Renal cortical epithelial cell (primary cell): Measurements from ENCODE around the gene ZKSCAN2. TPM values are rescaled to one million over a fixed set of nuclear protein-coding genes. Genes with fewer than 3 reads are reported as not detected.

Source experiments
- DNase-seq: peaks from one replicate; pipeline ENCODE4 v3.0.0-alpha.2; 2011; ENCODE audit warnings: low read depth
- total RNA-seq: library from RNA; depleted of rRNA; stranded (reverse); fragments of >200 nt; gene quantifications from 2 replicates; pipeline ENCODE4 v1.2.3, GENCODE V29; 2014

ZKSCAN2 gene
- total RNA-seq = 2.6 and 10.4 TPM in 2 replicates

- DNase-seq = peak; percentile 64
These were observed at the start of gene ZKSCAN2 for GRCh38 chr16:25257470-25257955. Gene ZKSCAN2 (minus strand): TSS chr16:25257845. CDS start chr16:25257127, 718 bp downstream.

GRCh38 chr16:25299792-25300590, 42.3 kb upstream of the ZKSCAN2 start:
- no peak for DNase-seq

DNA sequence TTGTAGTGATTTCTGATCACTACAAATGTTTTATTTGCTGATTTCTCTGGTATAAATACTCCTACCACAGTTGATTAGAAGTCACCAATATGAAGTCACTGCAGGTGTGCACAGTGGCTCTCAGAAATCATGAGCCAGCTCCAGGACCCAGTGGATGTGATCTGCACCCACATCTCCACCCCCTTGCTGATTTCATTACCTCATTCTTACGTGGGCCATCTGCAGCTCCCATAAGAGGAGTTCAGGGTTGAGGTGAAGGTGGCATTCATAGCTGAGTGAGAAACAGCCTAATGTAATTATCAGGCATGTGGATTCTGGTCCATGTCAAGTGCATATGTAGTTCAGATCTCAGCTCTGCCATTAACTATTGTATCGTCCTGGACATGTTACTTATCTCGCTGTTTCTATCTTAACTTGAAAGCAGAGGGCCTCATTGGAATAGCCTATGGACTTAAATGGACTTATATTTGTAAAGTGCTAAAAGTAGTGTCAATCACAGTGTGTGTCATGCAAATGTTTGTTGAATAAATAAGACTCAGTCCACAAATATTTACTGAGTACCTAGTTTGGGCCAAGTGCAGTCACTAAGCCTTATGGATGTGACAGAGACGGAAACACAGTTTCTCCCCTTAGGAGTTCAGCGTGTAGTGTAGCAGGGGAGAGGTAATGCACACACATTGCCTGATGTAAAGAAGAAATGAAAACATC, 40.7 kb upstream of the ZKSCAN2 start:
- DNase-seq = no peak

DNA sequence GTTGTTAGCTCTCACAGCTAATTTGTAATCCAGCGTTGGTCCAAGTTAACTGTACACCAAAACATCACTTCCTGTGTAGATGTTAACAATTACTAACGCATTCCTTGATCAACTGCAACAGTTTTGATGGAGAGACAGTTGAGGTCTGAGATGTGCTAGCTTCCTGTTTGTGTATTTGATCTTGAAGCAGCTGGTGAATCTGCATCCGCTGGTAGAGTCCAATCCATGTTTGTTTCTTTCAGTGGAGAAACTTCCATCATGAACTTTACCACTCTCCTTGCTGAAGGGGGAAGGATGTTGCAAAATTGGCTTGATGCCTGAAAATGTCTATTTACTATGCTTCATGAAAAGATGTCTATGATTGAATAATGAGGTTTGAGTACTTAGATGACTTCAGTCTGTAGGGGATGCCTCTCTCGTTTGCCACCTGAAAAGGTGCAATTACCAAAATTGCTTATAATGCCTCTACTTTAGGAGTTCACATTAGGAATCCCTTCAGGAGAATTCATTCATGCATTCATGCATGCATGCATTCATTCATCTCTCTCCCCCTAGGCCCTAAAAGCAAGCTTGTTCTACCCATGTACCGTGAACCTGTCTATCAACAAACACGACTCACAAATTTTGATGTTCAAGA, 39.6 kb upstream of the ZKSCAN2 start:
- no peak for DNase-seq

DNA sequence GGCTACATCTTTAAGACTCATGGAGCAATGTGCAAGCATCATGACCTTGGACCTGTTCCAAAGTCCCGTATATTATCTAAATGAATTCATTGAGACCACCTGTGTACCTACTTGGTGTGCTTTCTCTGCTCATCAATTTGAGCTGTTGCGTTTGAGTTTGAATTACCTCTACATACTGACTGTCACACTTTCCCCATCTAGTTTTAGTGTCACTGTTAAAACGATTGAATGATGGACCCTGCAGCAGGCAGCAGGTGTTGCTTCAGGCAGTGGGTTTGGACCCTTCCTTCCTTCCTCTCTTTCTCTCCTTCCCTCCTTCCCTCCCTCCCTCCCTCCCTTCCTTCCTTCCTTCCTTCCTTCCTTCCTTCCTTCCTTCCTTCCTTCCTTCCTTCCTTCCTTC, 33.9 kb upstream of the ZKSCAN2 start:
- DNase-seq = no peak

DNA sequence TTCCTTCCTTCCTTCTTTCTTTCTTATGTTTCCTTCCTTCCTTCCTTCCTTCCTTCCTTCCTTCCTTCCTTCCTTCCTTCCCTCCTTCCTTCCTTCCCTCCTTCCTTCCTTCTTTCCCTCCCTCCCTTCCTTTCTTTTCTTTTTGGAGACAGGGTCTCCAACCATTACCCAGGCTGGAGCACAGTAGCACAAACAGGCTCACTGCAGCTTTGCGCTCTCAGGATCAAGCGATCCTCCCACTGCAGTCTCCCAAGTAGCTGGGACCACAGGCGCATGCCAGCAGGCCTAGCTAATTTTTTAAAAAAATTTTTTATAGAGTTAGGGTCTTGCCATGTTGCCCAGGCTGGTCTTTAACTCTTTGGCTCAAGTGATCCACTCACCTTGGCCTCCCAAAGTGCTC, 31.8 kb upstream of the ZKSCAN2 start:
- no peak for DNase-seq

DNA sequence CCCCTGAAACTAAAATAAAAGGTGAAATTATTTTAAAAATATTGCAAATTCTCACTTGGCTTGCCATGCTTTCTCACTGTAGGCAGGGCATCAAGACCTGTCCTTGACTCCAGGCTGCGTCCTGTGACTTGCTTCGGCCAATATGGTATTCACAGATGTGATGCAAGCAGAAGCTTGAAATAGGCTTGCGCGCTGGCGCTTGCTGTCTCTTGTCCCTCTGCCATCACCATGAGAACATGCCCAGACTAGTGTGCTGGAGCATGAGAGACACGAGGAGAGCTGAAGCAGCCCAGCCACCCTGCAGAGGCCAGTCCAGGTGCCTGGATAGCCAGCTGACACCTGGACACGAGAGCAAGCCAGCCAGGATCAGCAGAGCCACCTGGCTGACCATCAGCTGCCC, 21.8 kb upstream of the ZKSCAN2 start:
- no peak for DNase-seq

- no peak for DNase-seq
These were observed 13.8 kb upstream of the ZKSCAN2 start for GRCh38 chr16:25271421-25271820.

DNA sequence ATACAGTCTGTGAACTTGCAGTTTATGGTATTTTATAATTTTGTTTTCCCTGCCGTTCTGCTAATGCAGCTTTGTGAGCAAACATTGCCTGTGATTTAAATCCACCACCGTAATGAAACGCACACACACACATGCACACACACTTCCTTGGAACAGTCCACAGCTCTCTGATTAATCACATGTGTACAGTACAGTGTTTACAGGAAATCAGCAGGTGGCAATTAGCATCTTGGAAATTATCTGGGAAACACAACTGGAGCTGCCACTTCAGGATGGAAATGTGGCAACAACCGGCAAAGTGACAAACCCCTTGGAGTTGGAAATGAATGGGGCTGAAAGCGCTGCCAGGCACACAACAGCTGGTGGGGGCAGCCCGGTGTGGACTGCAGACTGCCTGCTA, 12.9 kb upstream of the ZKSCAN2 start:
- no peak for DNase-seq

- no peak for DNase-seq
These were observed 12.2 kb upstream of the ZKSCAN2 start for GRCh38 chr16:25269879-25270278.

DNA sequence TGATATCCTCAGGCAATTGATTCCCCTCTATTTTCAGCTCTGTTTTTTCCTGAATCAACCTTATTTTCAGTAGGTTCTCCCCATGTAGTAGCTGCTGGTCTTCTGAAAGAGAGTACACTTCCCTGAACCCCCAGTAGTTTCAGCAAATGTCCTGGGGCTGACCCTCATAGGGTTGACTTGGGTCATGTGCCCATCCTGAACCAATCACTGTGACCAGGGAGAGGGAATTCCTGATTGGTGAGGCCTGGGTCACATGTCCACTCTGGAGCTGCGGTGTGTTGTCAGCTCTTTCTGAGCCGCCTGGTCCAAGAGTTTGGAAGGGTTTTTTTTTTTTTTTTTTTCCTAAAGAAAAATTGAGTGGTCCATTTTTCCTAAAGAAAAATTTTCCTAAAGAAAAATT, 8.3 kb upstream of the ZKSCAN2 start:
- no peak for DNase-seq

DNA sequence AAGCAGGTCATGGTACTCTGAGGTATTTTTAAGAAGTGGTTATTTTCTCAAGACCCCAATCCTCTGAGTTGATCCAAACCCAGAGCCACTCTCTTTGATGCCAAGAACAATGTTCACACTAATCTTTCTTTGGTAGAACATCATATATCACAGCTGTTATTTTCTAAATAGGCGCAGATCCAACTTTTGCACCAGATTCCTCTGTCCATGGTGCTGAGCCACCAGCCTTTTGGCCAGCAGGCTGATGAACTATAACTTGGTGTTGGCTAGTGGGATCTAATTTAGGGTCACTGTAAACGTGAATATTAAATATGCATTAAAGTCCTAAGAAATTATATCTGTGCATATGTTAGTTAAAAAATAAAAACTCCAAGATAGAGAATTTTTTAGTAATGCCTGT, 7.0 kb upstream of the ZKSCAN2 start:
- DNase-seq = no peak

GRCh38 chr16:25260416-25260815, 2.8 kb upstream of the ZKSCAN2 start:
- no peak for DNase-seq

GRCh38 chr16:25258861-25259179, 1.2 kb upstream of the ZKSCAN2 start:
- no peak for DNase-seq

- peak; percentile 55 for DNase-seq
These were observed 563 bp upstream of the ZKSCAN2 start for GRCh38 chr16:25257956-25258860.

- peak; percentile 14 for DNase-seq
These were observed 763 bp downstream of the ZKSCAN2 start for GRCh38 chr16:25256695-25257469.

- DNase-seq = no peak
These were observed 4.3 kb downstream of the ZKSCAN2 start for GRCh38 chr16:25253322-25253721.

- no peak for DNase-seq
These were observed 7.2 kb downstream of the ZKSCAN2 start for GRCh38 chr16:25250467-25250866.

- DNase-seq = no peak
These were observed 21.7 kb downstream of the ZKSCAN2 start for GRCh38 chr16:25235991-25236390.

GRCh38 chr16:25228372-25228771, 29.3 kb downstream of the ZKSCAN2 start:
- DNase-seq = no peak

DNA sequence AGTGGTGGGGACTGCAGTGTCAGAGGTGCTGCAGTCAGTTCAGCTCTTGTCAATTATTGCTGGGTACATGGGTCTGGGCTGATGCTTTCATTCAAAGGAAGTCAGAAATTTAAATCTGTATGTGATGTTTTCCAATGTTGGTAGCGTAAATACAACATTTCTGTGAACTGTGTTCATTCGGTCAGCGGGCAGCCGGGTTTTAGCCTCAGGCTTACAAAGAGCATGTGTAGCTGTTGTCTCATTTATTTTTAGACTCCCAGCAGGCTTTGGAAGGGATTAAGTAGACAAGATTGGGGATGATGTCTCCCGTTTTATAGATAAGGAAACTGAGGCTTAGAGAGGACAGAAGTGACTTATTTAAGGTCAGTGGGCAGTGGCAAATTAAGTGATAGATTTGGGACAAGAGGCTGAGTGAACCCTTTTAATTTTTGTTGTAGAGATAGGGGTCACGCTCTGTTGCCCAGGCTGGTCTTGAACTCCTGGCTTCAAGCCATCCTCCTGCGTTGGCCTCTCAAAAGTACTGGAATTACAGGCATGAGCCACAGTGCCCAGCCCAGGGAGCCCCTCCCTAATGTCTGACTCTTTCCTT, 32.8 kb downstream of the ZKSCAN2 start:
- no peak for DNase-seq
